GM12875 (cell line): ENCODE data around the gene YIPF2.

ENCODE experiments used
- H3K4me3 ChIP-seq: one replicate; pipeline ENCODE4 v1.5.1; 2011; ENCODE audit warnings: low read depth, low read length, control low read depth
- CTCF ChIP-seq: IDR thresholded peaks from 2 replicates; pipeline ENCODE4 v1.5.1; 2011; ENCODE audit warnings: low read depth, mild to moderate bottlenecking, control low read depth, inconsistent platforms, low read length, moderate library complexity, borderline replicate concordance; ENCODE audit not compliant: insufficient read depth

The YIPF2 gene

GRCh38 chr19:10891405-10892086 lies 36.9 kb downstream of the YIPF2 start:
- no peak for TF ChIP-seq CTCF
- no peak overlapping the region for H3K4me3 ChIP-seq

GRCh38 chr19:10889880-10890279 lies 38.6 kb downstream of the YIPF2 start:
- no peak overlapping the region for H3K4me3 ChIP-seq
- no peak for TF ChIP-seq CTCF

- no peak for TF ChIP-seq CTCF
- H3K4me3 ChIP-seq = no peak overlapping the region
Observed at GRCh38 chr19:10888421-10888866, 40.0 kb downstream of the YIPF2 start.

GRCh38 chr19:10887616-10888367 lies 40.6 kb downstream of the YIPF2 start:
- no peak overlapping the region for H3K4me3 ChIP-seq
- TF ChIP-seq CTCF = no peak

- H3K4me3 ChIP-seq = no peak overlapping the region
- no peak for TF ChIP-seq CTCF
Observed at GRCh38 chr19:10885201-10886169, 43.0 kb downstream of the YIPF2 start.

GRCh38 chr19:10884274-10884673 lies 44.2 kb downstream of the YIPF2 start:
- TF ChIP-seq CTCF = no peak
- H3K4me3 ChIP-seq = no peak overlapping the region
